Activated CD4-positive, CD25-positive, alpha-beta regulatory T cell treated with anti-CD3 and anti-CD28 coated beads, Interleukin-2, amount 50 U/mL, for 72 hours (primary cell): ENCODE measurements around the gene UQCC3.

ENCODE experiments used
- DNase-seq: peaks from one replicate; pipeline ENCODE4 v3.0.0; 2021

UQCC3 gene

DNA sequence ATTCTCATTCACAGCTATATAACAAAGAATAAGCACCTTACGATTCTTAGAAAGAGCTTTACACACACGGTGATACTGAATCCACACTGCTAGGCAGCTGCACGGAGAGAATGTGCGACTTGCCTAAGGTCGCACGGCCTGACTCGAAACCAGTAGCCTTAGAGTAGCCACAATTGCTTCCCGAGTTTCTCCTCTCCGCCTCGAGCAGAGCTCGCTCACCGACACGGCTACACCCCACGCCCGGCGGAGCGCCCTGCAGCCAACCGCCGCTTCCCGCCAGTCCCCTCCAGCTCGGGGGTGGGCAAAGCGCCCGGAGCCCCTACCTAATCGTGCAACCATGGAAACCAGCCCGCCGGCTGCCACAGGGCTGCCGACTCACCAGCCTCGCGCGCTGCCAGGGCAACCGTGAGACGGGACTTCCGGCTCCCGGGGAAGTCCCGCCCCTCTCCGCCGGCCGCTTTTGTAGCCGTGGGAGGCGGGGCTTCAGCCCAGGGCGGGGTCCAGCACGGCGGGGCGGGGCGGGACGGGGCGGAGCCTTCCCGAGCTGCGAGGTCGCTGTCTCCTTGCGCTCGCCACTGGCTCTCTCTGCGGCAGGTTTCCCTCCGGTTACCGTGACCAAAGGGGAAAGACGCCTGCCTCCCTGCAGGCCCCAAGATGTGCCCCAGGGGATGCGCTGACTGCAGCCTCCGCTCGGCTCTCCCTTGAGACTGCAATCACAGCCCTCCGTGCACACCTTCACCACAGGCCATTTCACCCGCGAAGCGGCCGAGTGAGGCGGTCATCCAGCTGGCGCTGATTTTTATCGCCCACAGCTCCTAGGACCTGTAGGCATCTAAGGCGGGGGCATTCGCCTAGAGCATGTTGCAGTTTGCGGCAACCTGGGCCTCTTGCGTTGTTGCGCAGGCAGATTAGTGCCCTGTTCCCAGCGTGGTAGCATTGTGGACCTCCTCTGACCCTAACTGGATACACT is 34.7 kb downstream of the UQCC3 start:
- peak; percentile 91 for DNase-seq

DNA sequence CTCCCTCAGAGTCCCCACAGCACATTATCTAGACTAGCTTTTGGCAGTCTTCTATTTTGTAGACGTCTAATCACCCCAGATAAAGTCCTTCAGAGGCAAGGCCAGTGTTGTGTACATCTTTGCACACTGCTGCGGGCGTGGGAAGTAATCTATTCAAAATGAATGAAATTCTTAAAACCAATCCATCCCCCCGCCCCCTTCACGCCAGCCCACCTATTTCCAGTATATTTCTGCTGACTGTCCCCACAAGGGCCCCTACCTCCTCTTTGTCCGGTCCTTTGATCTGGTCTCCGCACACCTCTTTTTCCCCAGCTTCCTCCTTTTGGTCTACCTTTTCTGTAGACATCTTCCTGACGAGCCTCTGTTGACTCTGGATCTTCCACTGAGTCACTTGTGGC is 35.4 kb downstream of the UQCC3 start:
- DNase-seq: no peak

DNA sequence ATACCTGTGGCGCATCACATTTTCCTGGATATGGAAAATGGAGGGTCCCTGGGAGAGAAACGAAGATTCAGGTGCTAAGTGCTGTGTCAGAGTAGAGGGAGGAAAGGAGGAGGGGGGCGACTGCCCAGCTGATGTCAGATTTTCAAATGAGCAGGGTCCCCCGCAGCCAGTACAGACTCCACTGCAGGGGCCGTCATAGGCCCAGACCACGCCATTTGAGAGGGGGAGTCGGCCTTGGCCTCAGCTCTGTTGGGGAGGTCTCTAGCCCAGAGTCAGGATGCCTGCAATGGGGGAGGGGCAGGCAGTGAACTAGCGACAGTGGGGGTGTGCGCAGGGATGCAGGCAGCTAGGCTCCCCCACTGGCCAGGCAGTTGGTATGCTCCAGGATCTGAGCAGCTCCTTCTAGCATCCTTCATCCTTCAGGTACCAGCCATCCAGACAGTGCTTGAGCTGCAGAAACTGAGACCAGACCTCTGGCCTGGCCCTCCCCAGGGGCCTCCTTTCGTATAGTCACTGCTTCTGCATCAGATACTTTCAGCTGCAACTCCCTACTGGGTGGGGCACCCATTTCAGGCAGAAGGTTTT is 35.9 kb downstream of the UQCC3 start, which contains the start of the genes BSCL2 and GNG3:
Gene BSCL2, minus strand, starts transcription at position 148 of the 585 bp plus-strand sequence. CDS start 229 bp downstream, outside the sequence.
Gene GNG3, plus strand, starts transcription at position 400 of the 585 bp plus-strand sequence. CDS start 620 bp downstream, outside the sequence.
- DNase-seq: no peak

DNA sequence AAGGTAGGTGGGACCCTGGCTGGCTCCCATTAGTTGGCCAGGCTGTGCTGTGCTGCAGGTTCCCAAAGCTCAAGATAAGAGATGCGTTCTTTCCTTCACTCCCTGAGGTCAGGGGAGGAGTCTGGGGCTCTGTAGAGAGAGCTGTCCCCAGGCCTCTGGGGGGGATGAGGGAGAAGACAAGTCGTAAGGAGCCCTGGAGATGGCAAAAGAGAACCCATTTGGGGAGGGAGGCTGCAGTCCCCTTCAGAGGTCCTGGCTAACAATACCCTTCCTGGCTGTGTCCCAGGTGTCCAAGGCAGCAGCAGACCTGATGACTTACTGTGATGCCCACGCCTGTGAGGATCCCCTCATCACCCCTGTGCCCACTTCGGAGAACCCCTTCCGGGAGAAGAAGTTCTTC is 36.9 kb downstream of the UQCC3 start:
- DNase-seq: no peak

DNA sequence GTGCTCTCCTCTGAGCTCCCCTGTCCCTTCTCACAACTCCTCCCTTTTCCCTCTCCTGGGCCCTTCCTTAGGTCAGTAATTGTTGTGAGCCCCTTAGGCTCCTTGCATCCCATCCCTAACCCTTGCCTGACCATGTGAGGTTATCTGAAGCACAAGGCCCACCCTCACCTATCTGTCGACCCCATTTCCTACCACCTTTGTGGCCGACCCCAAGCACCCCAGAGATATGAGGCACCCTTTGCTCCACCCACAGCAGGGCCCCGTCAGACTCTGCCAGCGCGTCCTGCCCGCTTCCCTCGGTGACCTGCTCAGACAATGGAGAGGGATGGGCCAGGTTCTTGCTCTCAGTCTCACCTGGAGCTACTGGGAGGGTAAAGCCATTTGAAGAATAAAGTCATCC is 37.3 kb downstream of the UQCC3 start:
- DNase-seq: peak; percentile 52

DNA sequence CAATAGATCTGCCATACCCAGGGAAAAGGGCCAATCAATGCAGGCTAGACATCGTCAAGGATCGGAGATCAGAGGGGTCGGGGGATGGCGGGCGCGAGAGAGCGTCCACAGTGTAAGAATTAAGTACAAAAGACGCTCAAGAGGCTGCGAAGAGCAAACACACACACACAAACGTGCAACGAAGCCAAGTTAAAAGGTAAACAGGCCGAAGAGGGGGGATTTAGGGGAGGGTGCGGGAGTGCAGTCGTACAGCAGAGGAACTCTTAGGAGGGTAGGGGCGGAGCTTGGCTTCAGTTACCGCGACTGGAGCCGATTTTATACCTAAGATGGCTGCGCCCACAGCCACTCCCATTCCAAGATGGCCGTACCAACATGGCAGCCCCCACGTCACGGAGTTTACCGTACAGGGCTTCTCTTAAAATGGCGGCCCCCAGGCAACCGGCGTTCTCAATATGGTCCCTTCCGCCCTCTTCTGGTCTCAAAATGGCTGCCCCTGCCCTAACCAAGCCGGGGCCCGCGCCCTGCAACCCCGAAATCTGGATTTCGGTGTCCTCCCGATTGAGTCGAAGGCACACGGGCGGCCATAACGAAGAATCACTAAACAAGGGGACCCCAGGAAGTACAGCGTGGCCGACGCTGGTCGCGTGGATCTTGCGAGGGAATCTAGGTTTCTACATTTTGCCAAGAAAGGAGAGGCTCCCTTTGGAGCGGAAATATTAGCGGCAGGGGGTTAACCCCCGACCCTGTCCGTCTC is 38.0 kb downstream of the UQCC3 start:
- peak; percentile 86 for DNase-seq

DNA sequence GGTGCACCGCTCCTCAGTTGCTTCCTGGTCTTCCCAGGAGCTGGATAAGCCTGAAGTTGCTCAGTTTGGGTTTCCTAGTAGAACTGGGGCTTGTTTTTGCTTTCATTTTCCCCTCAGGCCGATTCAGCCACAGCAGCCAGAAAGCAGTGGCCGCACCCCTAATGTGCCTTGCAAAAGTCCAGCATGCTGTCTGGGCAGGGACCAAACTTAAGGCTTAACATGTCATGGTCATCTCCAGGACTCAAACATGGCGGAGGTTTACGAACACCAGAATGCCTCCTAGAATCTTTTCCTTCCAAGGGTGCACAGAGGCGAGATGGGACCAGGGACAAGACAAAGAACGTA is 38.5 kb downstream of the UQCC3 start:
- DNase-seq: no peak

DNA sequence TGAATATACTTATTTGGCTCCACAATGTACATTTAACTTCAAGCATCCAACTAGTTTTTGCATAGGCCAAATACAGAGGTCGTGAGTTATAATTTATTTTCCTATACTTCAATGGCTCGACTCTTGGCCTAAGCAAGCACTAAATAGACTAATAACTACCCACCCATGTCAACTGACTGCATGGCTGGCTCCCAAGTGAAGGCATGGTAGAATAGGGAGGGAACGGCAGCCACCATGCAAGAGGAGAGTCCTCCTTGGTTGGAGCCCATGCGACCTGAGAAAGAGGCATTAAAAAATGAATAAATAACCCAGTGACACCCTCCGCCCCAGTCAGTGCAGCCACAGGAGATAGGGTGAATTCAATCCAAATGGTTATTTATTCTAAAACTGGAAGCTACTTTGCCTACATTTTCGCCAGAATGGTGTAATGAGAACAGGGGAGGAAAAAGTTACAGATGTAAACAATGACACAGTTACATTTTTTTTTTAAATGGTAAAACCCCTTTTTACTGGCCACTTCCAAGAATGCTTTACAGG is 40.9 kb downstream of the UQCC3 start:
- DNase-seq: no peak

DNA sequence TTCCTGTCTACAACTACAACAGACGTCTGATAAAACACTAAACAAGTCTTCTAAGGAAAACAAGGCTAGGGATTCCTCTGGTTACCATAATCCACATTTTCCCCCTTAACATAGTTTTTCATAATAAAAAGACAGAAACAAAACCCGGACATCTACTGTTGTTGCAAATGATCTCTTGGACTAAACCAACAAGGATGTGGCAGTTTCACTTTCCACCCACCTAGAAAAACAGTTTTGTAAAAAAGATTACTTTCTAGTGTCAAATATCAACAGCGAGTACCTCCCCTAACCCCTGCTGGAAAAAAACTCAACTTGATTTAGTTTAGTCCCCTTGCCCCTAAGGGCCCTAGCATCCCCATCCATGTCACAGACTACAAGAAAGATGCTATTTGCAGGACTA is 41.4 kb downstream of the UQCC3 start:
- DNase-seq: no peak

DNA sequence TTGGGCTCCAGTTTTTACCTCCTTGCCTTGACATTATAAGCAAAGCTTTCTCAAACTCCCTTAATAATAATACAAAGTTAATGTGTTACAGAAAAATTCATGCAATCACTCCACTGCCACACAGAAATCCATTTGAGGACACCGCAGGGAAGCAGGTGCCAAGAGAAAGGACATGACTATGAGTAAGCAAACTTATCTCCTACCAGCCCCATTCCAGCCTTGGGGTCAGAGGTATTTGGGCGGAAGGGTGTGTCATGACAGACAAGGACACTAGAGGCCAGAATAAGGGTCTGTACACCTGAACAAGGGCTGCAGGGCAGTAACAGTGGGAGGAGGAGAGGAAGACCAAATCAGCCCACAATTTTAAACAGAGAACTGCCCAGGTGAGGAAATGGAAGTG is 41.9 kb downstream of the UQCC3 start:
- DNase-seq: no peak

DNA sequence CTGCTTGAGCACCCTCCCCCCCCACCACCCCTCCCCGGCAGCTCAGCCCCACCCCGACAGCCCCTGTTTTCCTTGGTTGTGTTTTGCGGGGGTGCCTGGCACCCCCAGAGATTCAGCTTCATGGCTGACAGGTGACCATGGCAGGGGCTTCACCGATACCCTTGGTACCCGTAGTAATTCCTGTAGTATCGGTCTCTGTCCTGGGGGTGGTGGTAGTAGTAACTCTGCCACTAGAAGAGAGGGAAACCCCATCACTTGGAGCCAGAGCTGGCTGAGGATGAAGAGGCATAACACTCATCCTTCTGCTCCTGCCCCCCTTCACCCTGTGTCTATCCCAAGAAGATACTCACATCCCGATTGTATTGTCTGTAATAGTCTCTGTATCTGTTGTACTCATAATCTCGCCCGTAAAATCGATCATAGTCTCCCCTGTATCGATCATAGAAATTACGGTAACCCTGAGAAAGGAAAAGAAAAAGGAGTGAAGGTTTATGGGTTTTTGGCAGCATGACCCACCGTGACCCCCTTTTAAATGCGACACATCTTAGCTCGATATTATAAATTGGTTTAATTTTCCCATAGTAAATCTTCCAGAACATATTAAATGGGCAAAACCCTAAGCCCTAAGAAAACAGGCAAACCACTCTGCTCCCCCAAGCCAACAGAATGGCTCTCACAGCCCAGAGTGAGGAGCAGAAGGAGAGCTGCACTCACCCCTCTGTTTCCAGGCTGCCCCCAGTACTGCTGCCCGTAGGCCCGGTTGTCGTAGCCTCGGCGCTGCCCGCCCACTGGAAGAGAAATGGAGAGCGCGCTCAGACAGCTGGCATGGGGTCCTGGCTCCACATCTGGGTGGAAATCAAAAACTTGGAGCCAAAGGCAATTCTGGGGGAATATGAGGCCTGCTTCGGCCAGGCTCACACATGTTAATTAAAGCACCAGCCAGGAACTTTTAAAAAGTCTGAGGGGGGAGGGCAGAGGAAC is 44.0 kb downstream of the UQCC3 start:
- DNase-seq: no peak

DNA sequence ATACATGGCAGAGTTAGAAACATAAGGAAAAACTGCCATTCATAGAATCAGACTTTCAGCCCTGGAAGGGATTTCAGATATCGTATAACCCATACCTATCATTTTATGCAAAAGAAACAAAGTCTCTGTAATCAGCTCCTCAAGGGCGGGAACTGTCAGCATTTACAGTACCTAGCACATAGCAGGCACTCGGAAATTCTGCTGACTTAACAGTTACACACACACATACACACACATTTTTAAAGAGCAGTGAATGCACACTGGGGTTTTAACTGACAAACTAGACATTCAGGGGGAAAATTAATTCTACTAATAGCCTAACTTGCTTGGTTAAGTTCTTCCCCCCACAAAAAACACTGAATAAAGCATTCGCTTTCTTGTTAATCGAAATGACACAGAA is 44.7 kb downstream of the UQCC3 start:
- DNase-seq: no peak

DNA sequence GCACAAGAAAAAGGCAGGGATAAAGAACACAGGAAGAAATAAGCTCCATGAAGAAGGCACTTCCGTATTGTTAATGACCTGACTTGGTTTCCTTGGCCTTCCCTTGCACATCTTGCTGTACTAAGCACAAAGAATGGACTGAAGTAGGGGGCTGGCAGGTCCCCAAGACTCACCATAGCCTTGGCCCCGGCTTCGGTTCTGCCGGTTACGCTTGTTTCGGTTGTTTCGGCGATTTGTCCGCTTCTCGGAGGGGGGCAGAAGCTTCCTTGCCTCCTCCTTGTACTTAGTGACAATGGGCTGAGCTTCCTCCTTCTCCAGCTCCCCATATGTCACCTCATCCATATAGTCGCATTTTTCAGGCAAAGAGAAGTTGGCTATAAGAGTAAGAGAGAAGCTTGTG is 45.3 kb downstream of the UQCC3 start:
- DNase-seq: no peak

DNA sequence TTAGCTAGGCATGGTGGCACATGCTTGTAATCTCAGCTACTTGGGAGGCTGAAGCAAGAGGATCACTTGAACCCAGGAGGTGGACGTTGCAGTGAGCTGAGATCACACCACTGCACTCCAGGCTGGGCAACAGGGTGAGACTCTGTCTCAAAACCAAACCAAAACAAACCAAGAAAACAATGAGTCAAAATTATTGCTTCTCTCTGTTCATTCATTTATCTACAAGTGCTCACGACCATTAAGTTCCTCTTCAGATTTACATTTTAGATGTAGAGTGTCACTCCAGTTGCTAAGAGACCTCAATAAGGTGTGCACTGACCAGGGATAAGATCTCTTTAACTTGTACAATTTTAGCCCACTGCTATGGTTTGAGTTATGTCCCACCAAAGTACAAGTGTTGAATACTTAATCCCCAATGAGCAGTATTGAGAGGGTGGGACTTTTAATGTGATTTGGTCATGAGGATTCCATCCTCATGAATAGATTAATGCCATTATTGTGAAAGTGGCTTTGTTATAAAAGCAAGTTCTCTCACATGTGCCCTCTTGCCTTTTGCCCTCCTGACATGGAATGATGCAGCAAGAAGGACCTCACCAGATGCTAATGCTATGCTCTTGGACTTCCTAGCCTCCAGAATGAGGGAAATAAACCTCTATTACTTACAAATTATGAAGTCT is 48.0 kb downstream of the UQCC3 start:
- DNase-seq: no peak

DNA sequence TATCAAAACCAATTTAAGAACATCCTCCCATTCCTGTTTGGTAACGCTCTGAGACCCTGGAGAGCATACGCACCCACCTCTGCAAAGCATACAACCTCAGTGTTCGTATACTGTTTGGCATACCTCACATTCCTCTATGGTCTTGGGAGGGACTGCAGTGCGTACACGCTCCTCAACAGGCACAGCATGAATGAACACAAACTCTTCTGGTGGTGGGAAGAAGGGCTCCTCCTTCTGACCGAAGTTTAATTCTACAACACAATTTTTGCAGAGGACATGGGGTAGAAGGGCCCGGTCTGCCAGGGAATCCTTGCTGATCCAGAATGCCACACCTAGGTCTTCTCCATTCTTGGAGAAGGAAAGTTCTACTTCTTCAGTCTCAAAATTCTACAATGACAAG is 50.5 kb downstream of the UQCC3 start:
- no peak for DNase-seq
